ENCODE data around the gene BRSK2.

GRCh38 chr11:1483445-1483961 is 93.8 kb downstream of the BRSK2 start:
- TF ChIP-seq CTCF (IDR thresholded peaks at IDR 0.05) (no peak), POLR2A (IDR thresholded peaks at IDR 0.05) (no peak), EP300 (IDR thresholded peaks at IDR 0.05) (no peak), POLR2AphosphoS5 (IDR thresholded peaks at IDR 0.05) (peak; percentile 81)

All from gastroesophageal sphincter (tissue), 3 donors.